Measurements from ENCODE around the gene KLHL30.

KLHL30 gene, protein sequence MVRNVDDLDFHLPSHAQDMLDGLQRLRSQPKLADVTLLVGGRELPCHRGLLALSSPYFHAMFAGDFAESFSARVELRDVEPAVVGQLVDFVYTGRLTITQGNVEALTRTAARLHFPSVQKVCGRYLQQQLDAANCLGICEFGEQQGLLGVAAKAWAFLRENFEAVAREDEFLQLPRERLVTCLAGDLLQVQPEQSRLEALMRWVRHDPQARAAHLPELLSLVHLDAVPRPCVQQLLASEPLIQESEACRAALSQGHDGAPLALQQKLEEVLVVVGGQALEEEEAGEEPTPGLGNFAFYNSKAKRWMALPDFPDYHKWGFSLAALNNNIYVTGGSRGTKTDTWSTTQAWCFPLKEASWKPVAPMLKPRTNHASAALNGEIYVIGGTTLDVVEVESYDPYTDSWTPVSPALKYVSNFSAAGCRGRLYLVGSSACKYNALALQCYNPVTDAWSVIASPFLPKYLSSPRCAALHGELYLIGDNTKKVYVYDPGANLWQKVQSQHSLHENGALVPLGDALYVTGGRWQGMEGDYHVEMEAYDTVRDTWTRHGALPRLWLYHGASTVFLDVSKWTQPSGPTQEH

GRCh38 chr2:238138331-238139195 is at the start of gene KLHL30:
TSS of gene KLHL30 (plus strand) at chr2:238138668. CDS start at chr2:238140755, 2,087 bp downstream.
- intact Hi-C loops (cut with DNase I) = no loop called here
- DNase-seq = no peak

DNA sequence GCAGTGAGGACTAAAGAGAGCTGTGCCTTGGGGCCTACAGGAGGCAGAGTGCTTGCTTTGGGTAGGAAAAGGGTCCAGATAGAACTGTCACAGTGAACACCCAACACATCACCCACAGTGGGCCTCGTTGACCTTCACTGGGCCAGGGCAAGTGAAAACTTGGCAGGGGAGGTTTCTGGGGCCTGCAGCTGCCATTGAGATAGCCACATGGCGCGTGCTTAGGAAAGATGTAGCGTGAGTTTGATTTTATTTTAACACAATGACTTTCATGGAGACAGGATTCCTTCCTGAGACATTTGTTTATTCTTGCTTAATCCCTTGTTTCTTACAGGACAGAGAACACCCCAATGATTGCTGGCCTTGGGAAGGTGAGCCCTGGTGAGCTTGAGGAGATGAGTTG is 47.6 kb upstream of the KLHL30 start:
- DNase-seq = peak in 4 of 42 donors; percentile 0 to 13 (median 6)
- intact Hi-C loops (cut with DNase I) = no loop called here

DNA sequence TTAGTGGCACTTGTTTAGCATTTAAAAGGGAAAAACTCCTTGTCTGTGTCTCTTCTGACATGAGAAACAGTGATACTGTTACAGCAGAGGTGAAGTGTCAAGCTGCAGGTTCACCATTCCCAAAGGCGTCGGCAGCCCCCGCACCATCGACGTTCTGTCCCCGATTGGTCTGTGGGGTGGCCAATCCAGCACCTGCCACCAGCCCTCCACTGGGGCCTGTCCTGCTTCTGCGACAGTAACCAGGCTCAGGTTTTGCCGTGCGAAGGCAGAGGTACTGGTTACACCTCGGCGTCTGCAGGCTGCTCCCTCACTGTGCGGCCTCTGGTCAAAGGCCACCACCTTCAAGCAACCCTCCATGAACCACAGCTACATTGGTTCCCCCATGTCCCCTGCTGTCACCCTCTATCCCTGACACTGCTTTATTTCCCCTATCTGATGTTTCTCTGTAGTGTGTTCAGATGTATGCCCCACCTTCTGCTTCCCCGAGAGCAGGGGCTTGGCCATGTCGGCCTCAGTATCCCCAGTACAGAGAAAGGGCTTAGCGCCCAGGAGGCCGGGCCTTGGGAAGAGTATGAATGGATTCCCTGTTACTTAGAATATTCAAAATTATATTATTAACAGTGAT is 46.9 kb upstream of the KLHL30 start:
- peak in 7 of 42 donors; percentile 2 to 31 (median 12) for DNase-seq
- intact Hi-C loops (cut with DNase I) = no loop called here

- peak in 9 of 42 donors; percentile 0 to 29 (median 8) for DNase-seq
- intact Hi-C loops (cut with DNase I) = no loop called here
Measured at GRCh38 chr2:238092486-238093035, 45.9 kb upstream of the KLHL30 start.

DNA sequence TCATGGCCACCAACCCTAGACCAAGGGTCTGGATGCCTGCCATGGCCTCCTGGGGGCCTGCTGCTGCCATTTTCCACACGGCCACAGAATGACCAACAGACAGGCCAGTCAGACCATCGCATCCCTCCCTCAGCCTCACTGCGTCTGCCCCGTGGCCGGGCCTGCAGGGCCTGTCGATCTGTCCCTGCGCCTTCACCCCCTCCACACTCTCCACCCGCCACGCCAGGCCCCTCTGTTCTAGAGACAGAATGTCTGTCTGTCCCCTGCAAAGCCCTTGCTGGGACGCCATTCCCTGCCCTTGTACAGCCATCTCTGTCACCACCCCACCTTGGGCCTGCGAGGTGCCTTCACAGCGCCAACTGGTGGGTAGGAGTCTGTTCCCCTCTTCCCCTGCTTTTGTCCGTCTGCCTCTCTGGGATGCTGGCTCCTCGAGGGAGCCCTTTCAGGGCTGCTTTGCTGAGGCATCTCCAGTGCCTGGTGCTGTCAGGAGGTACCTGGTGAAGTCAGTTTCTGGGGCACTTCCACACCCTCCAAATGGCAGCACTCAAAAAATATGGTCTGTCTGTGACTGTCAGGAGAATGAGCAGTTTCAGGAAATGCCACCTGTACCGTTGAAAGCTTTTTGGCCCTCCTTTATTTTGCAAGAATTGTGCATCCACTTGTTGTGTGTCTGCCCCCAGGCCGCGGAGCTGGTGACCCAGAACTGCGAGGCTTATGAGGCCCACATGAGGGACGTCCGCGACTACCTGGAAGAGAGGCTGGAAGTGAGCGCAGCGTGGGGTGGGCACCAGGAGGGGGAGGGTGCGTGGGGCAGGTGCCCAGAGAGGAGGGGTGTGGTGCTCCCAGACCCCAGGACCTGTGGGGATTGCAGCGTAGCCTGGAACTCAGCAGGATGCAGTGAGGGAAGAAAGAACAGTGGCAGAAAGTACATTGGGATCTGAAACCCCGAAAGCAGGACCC is 45.0 kb upstream of the KLHL30 start:
- intact Hi-C loops (cut with DNase I) = no loop called here
- peak in 9 of 42 donors; percentile 0 to 34 (median 12) for DNase-seq

DNA sequence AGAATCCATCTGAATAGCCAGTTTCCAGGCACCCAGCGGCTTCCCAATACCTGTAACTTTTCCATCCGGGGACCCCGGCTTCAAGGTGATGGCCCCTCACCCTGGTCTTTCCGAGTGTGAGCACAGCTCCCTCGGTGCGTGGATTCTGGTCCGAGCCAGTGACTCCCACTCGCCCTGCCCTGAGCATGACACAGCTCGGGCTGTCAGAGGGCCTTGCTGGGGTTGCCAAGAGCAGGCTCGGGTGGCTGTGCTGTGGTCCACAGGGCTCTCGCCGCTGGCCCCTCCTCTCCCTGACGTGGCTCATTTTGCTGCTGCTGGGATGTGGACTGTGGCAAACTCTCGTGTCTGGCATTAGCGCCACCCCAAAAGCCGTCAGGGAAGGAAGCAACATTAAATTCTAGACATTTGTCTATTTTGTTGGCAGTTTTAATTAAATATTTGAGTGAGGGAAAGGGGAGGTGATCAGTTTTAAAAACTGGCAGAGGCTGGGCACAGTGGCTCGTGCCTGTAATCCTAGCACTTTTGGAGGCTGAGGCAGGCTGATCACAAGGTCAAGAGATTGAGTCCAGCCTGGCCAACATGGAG is 43.9 kb upstream of the KLHL30 start:
- DNase-seq = peak in 4 of 42 donors; percentile 9 to 28 (median 15)

DNA sequence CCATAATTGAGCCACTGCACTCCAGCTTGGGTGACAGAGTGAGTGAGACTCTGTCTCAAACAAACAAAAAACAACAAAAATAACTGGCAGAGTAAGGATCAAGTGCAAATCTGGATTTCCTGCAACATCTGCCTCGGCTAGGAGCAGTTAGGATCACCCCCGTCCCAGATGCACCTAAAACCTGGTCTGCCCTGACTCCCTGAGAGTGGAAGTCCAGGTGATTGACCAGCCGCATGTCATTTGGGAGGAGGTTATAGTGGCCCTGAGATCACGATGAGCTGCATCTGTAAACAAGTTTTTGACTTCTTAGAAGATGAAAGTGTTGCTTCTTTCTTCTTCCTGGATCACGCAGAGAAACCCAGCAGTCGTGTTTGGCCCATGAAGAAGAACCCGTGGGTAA is 43.3 kb upstream of the KLHL30 start:
- peak in 4 of 42 donors; percentile 1 to 27 (median 10) for DNase-seq
- intact Hi-C loops (cut with DNase I) = no loop called here

More for the DNA sequence above, 43.9 kb upstream of the KLHL30 start:
- intact Hi-C loops (cut with DNase I) = no loop called here

DNA sequence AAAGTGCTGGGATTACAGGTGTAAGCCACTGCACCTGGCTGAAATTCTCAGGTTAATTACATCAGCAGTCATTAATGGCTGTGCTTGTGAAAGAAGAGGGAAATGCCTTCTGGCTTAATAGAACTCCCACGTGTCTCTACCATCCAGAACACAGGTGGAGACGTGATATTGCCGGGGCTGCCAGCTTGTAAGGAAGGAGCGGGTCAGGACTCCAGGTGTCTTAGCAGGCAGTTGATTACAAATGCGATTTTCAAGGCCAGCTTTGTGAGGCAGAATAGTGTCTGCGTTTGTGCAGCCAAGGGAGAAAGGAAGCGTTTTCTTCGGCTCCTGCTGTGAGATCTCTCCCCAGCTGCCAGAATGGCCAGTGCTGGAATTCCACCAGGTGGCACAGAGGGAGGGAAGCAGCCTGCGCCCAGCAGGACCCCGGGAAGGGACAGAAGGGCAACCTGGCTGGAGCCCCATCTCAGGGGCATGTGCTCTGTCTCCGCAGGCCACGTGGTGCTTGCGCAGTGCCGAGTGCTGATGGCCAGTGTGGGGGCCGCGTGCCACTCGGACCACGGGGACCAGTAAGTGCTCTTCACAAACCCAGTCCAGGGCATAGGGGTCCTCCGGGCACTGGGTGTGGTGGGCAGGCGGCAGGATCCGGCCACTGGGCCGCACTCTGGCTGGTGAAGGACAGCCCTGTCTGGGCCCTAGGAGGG is 42.0 kb upstream of the KLHL30 start:
- intact Hi-C loops (cut with DNase I) = no loop called here
- peak in 10 of 42 donors; percentile 6 to 34 (median 18) for DNase-seq

GRCh38 chr2:238097201-238097987 is 41.1 kb upstream of the KLHL30 start:
- intact Hi-C loops (cut with DNase I) = no loop called here
- DNase-seq = peak in 13 of 42 donors; percentile 0 to 63 (median 18)

- intact Hi-C loops (cut with DNase I) = no loop called here
- DNase-seq = peak in 25 of 42 donors; percentile 8 to 68 (median 36)
Measured at GRCh38 chr2:238097988-238098871, 40.2 kb upstream of the KLHL30 start.

- intact Hi-C loops (cut with DNase I) = no loop called here
- DNase-seq = peak in 17 of 42 donors; percentile 2 to 40 (median 13)
Measured at GRCh38 chr2:238098901-238099713, 39.4 kb upstream of the KLHL30 start.

DNA sequence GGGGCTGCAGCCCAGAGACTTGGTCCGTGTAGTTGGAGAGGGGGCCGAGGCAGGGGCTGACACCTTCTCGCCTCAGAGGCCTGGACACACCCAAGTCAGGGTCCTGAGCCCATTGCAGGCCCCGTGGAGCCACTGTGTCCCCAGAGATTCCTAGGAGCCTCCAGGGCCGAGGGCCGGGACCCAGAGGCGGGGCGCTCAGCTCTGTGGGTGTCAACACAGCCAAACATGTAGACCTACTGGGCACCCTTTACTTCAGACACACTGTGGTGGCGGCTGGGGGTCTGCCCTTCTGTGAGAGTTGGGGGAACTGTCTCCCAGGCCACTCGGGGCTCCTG is 38.8 kb upstream of the KLHL30 start:
- intact Hi-C loops (cut with DNase I) = no loop called here
- peak in 17 of 42 donors; percentile 0 to 32 (median 7) for DNase-seq

DNA sequence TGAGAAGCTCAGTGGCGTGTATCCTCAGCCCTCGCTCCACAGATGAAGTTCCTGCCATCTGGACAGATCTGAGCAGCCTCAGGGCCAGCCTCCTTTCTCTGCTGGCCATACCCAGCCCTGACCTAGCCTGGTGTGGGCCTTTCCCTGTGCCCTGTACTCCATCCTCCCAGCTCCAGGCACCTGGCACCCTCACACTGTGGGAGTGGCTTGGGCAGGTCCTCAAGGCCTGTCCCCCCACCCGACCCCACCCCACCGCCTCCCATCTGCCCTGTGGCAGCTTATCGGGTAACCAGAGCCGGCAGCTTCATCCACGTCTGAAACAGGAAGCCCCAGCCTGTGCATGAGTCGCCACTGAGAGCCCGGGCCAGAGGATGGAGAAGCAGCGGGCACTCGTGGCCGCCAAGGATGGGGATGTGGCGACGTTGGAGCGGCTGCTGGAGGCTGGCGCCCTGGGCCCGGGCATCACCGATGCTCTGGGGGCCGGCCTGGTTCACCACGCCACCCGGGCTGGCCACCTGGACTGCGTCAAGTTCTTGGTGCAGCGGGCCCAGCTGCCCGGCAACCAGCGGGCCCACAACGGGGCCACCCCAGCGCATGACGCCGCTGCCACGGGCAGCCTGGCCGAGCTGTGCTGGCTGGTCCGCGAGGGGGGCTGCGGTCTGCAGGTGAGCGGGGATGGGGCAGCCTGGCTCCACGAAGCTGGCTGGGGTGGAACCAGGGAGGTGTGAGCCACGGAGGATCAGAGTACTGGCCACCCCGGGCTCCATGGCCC is 38.2 kb upstream of the KLHL30 start, which contains the start of gene ESPNL:
ESPNL (plus strand) TSS at position 292 of the 772 bp plus-strand sequence; CDS start at position 372, 80 bp downstream.
- DNase-seq = peak in 17 of 42 donors; percentile 1 to 37 (median 10)
- intact Hi-C loops (cut with DNase I) = no loop called here
